Retinal pigment epithelial cell (primary cell): ENCODE data around the gene RERE.

ENCODE experiments used
- DNase-seq: peaks from one replicate; pipeline ENCODE4 v3.0.0-alpha.2; 2010; ENCODE audit warnings: low read depth
- H3K4me3 ChIP-seq: 2 replicates; pipeline ENCODE4 v1.5.1; 2011; ENCODE audit warnings: mild to moderate bottlenecking, low read length, control low read depth, moderate library complexity
- CTCF ChIP-seq: conservative IDR thresholded peaks from 2 replicates; pipeline ENCODE4 v1.5.1; 2011; ENCODE audit warnings: low read depth, low read length, control low read depth, inconsistent platforms

RERE gene

GRCh38 chr1:8388732-8389562, 428.5 kb downstream of the RERE start:
- no peak for DNase-seq
- H3K4me3 ChIP-seq, result no peak overlapping the region
- no peak for TF ChIP-seq CTCF

GRCh38 chr1:8386247-8386646, 431.2 kb downstream of the RERE start:
- no peak for DNase-seq
- TF ChIP-seq CTCF, result no peak
- H3K4me3 ChIP-seq, result no peak overlapping the region

- TF ChIP-seq CTCF, result no peak
- DNase-seq, result no peak
These were observed 432.9 kb downstream of the RERE start for GRCh38 chr1:8384577-8384976.

GRCh38 chr1:8384088-8384487, 433.4 kb downstream of the RERE start:
- TF ChIP-seq CTCF, result no peak
- DNase-seq, result no peak
- no peak overlapping the region for H3K4me3 ChIP-seq

More at GRCh38 chr1:8384577-8384976, 432.9 kb downstream of the RERE start:
- no peak overlapping the region for H3K4me3 ChIP-seq

GRCh38 chr1:8382608-8383505, 434.6 kb downstream of the RERE start:
- no peak overlapping the region for H3K4me3 ChIP-seq
- DNase-seq, result no peak
- TF ChIP-seq CTCF, result no peak

GRCh38 chr1:8382051-8382505, 435.4 kb downstream of the RERE start:
- peak overlapping the region; percentile 6 for H3K4me3 ChIP-seq
- peak; percentile 59 for DNase-seq

More at GRCh38 chr1:8382051-8382505, 435.4 kb downstream of the RERE start:
- no peak for TF ChIP-seq CTCF
